ENCODE results near the gene FOXI3.

FOXI3 gene

DNA sequence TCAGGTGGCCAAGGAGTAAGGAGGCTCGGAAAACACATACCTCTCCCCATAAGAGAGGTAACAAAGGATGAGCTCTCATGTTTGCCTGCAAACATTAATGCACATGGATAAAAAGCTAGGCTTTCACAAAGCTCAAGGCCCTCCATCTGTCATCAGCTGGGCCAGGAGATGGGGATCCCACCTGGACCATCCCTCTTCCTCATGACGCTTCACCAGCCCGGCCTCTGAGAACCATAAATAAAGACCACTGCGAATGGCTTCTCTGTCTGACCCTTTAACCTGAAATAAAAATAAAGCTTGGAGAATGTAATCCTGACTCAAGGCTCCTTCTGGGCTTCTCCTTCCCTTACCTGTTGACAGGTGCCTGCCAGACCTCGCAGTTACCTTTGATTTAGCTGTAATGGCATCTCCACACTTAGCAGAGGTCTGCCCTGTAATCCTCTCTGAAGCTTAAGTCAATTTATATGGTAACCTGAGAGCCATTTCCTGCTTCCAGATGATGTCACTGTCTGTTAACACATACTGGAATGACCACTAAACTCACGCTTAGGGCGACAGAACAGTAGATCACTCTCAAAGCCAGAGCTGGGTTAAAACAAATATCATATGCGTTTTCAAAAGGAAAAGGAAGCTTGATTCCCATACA lies 29.3 kb upstream of the FOXI3 start:
- TF ChIP-seq CTCF (conservative IDR thresholded peaks at IDR 0.05; ENCODE audit: low read depth, low read length), result no peak
- DNase-seq (ENCODE audit: low read depth), result peak; percentile 30
- no peak overlapping the region for H3K4me3 ChIP-seq (ENCODE audit: low read depth, low read length)

DNA sequence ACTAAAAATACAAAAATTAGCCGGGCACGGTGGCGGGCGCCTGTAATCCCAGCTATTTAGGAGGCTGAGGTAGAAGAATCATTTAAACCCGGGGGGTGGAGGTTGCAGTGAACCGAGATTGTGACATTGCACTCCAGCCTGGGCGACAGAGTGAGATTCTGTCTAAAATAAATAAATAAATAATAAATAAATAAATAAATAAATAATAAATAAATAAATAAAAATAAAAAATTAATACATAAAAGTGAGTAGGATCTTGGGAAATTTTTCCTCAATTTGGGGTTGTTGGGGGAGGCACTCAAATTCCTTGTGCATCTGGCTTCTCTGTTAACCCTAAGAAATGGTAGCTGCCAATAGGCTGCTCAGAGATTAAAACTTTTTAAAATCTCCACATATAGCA lies 20.3 kb upstream of the FOXI3 start:
- DNase-seq (ENCODE audit: low read depth), result no peak
- H3K4me3 ChIP-seq (ENCODE audit: low read depth, low read length), result no peak overlapping the region
- no peak for TF ChIP-seq CTCF (conservative IDR thresholded peaks at IDR 0.05; ENCODE audit: low read depth, low read length)

- DNase-seq (ENCODE audit: low read depth), result no peak
- no peak for TF ChIP-seq CTCF (conservative IDR thresholded peaks at IDR 0.05; ENCODE audit: low read depth, low read length)
- H3K4me3 ChIP-seq (ENCODE audit: low read depth, low read length), result no peak overlapping the region
These were observed 18.8 kb upstream of the FOXI3 start for GRCh38 chr2:88471083-88471942.

DNA sequence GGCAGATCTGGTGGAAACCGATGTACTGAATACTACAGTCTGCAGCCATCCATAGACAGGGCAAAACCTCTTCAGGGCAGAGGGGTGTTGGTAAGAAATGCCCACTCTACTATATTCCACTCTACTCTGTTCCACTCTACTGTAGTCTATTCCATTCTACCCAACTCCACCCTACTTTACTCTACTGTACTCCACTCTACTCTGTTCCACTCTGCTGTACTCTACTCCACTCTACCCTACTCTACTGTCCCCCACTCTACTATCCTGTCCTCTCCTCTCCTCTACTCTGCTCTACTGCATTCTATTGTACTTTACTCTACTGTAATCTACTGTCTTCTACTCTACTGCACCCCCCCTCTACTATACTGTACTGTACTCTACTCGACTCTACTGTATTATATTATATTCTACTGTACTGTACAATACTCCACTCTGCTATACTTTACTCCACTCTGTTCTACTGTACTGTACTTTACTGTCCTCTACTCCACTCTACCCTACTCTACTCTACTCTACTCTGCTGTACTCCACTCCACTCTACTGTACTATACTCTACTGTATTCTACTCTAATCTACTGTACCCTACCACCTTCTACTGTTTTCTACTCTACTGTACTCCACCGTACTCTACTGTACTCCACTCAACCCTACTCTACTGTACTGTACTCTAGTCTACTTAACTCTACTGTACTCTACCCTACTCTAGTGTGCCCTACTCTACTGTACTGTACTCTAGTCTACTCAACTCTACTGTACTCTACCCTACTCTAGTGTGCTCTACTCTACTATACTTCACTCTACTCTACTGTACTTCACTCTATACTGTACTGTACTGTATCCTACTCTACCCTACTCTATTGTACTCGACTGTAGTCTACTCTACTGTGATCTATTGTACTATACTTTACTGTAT lies 17.0 kb upstream of the FOXI3 start:
- no peak for TF ChIP-seq CTCF (conservative IDR thresholded peaks at IDR 0.05; ENCODE audit: low read depth, low read length)
- no peak overlapping the region for H3K4me3 ChIP-seq (ENCODE audit: low read depth, low read length)
- no peak for DNase-seq (ENCODE audit: low read depth)

DNA sequence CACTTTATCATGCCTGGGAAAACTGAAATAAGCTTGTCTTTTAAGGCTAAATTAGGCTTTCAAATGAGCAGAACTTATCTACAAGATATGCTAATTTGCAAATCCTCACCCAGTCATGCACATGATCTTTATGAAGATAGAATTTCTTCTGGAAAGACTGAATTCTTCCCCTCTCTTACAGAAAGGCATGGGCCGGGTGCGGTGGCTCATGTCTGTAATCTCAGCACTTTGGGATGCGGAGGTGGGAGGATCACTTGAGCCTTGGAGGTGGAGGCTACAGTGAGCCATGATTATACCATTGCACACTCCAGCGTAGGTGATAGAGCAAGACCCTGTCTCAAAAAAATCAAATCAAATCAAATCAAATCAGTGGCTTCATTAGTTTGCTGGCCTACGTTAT lies 11.7 kb upstream of the FOXI3 start:
- no peak for TF ChIP-seq CTCF (conservative IDR thresholded peaks at IDR 0.05; ENCODE audit: low read depth, low read length)
- no peak for DNase-seq (ENCODE audit: low read depth)
- H3K4me3 ChIP-seq (ENCODE audit: low read depth, low read length), result no peak overlapping the region

DNA sequence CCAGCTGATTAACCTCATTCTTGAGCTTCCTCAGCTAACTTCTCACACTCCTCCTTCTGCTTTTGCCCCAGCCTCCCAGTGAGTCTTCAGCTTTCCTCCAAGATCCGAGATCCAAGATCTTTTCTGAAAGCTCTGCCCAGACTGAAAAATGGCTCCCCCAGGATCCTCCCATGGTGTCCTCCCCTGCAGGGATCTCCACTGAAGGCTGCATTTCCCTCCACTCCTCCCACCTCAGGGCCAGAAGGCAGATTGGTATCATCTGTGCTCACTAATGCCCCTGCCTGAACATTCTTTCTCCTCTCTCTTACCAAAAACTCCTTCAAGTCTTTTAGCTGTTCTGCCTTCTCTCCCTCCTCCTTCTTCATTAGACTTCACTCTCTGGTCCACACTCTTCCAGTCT lies 6.1 kb upstream of the FOXI3 start:
- no peak for TF ChIP-seq CTCF (conservative IDR thresholded peaks at IDR 0.05; ENCODE audit: low read depth, low read length)
- no peak overlapping the region for H3K4me3 ChIP-seq (ENCODE audit: low read depth, low read length)
- no peak for DNase-seq (ENCODE audit: low read depth)
